ENCODE data around the gene SMIM43. TPM values are rescaled to one million over a fixed set of nuclear protein-coding genes. Genes with fewer than 3 reads are reported as not detected.

Gene SMIM43
- polyA plus RNA-seq, 1 experiment = 0.27 TPM

DNA sequence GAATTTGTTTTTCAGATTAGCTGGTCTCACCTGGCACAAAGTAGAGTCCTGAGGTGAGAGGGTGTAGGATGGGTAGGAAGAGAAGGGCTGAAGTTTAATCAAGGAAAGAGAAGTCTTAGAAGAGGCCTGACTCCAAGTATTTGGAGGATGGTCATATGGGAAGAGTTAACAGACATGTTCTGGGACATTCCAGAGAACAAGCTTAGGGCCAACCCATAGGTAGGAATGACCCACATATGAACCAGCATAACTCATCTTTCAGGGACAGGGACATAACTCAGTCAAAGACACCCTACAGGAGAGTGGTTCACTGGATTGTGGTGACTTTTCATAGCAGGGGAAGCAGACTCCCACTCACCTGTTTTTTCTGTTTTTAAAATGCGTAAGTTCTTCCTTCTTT, 40.3 kb downstream of the SMIM43 start:
- H3K27me3 ChIP-seq (ENCODE audit: control insufficient read depth, insufficient read depth, low read length) = no peaks in the 10 kb centered on the region
- TF ChIP-seq, protein P1, sequence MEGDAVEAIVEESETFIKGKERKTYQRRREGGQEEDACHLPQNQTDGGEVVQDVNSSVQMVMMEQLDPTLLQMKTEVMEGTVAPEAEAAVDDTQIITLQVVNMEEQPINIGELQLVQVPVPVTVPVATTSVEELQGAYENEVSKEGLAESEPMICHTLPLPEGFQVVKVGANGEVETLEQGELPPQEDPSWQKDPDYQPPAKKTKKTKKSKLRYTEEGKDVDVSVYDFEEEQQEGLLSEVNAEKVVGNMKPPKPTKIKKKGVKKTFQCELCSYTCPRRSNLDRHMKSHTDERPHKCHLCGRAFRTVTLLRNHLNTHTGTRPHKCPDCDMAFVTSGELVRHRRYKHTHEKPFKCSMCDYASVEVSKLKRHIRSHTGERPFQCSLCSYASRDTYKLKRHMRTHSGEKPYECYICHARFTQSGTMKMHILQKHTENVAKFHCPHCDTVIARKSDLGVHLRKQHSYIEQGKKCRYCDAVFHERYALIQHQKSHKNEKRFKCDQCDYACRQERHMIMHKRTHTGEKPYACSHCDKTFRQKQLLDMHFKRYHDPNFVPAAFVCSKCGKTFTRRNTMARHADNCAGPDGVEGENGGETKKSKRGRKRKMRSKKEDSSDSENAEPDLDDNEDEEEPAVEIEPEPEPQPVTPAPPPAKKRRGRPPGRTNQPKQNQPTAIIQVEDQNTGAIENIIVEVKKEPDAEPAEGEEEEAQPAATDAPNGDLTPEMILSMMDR (IDR thresholded peaks at IDR 0.05; ENCODE audit: insufficient read depth, low read depth, low read length) = no peak
- CTCF ChIA-PET = interaction anchor here (0.8 to 3.3 kb wide), 6 partner anchors 12 to 60 kb away, joined by 3 to 14 read pairs (median 4); partner anchors contain the start of gene ANXA5
- POLR2A ChIA-PET = no interaction called here
- no peak overlapping the region for H3K4me3 ChIP-seq (ENCODE audit: low read depth, low read length)
- no peaks in the 10 kb centered on the region for H3K36me3 ChIP-seq (ENCODE audit: control insufficient read depth, insufficient read depth, low read length)
- no peak for DNase-seq (ENCODE audit: low read depth)

DNA sequence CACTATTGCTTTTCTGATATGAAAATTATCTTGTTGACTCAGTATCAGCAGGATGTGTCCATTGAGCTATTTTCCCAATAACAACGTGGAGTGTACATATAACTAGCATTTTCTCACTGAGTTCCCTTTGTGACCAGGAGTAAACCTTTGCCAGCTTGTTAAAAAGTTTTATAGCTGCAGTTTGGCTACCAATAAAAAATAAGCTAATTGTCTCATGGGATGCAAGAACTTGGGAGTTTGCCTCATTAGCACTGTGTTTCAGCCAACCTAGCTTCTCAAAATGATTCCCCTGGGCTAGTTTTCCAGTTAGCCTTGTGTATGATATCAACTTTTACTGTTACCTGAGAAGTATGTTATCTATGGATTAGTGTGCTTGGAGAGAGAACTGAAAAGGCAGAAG, 43.3 kb downstream of the SMIM43 start:
- H3K27me3 ChIP-seq (ENCODE audit: control insufficient read depth, insufficient read depth, low read length) = no peaks in the 10 kb centered on the region
- no peaks in the 10 kb centered on the region for H3K36me3 ChIP-seq (ENCODE audit: control insufficient read depth, insufficient read depth, low read length)
- POLR2A ChIA-PET = no interaction called here
- CTCF ChIA-PET = interaction anchor here (0.8 to 1.4 kb wide), 3 partner anchors 10 to 45 kb away, joined by 3 read pairs; no protein-coding TSS in a partner anchor
- no peak for DNase-seq (ENCODE audit: low read depth)
- H3K4me3 ChIP-seq (ENCODE audit: low read depth, low read length) = no peak overlapping the region
- TF ChIP-seq, protein P1 (IDR thresholded peaks at IDR 0.05; ENCODE audit: insufficient read depth, low read depth, low read length) = no peak

DNA sequence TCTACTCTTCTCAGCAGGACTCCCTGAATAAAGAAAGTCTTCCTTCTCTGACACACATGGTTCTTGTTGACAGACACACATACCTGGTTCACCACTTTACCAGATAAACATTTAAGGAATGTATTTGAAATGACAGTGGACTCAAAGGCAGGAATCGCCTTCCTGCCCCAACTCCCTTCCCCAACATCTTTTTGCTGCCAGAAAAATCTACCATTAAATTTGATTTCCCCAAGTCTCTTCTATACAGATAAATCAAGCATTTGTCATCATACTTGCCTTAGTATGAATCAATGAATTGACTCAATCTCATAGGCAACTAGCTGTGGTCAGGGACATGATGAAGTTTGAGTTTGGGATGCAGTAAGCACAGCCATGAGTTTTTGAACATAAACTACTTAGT, 44.9 kb downstream of the SMIM43 start:
- TF ChIP-seq, protein P1 (IDR thresholded peaks at IDR 0.05; ENCODE audit: insufficient read depth, low read depth, low read length) = no peak
- Histone ChIP-seq H3K4me3 (ENCODE audit: low read depth, low read length) (no peak overlapping the region), H3K27me3 (ENCODE audit: control insufficient read depth, insufficient read depth, low read length) (no peaks in the 10 kb centered on the region), H3K36me3 (ENCODE audit: control insufficient read depth, insufficient read depth, low read length) (no peaks in the 10 kb centered on the region)
- no peak for DNase-seq (ENCODE audit: low read depth)
- POLR2A ChIA-PET = no interaction called here
- CTCF ChIA-PET = interaction anchor here (1.4 kb wide), 1 partner anchor 17 kb away, joined by 3 read pairs; no protein-coding TSS in a partner anchor

DNA sequence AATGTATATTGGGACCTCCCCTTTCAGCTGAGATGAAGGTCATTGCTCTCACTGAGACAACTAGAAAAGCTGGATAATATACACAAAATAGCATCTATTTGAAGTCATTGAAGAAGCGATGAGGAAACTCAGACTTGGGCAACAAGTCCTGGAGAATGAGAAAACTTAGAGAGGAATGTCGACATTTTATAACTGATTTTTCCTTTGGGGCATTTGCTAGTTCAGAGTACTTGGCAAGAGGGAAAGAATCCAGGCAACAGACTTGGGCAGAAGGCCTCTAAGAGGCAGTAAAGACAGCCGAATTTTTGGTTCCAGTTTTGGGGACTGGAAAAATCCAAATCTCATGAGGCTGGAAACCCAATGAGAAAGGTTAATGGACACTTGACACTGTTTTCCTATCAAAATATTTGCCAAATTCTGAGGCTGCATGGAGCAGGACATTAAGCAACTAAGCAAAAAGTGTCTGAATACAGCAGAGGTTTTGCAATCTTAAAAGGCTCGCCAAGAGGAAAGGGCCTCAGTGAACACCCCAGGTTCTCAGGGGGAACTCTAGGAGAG, 47.2 kb downstream of the SMIM43 start:
- TF ChIP-seq, protein P1 (IDR thresholded peaks at IDR 0.05; ENCODE audit: insufficient read depth, low read depth, low read length) = no peak
- CTCF ChIA-PET = interaction anchor here (2.0 kb wide), 1 partner anchor 21 kb away, joined by 7 read pairs; the partner anchor contains the start of gene ANXA5

DNA sequence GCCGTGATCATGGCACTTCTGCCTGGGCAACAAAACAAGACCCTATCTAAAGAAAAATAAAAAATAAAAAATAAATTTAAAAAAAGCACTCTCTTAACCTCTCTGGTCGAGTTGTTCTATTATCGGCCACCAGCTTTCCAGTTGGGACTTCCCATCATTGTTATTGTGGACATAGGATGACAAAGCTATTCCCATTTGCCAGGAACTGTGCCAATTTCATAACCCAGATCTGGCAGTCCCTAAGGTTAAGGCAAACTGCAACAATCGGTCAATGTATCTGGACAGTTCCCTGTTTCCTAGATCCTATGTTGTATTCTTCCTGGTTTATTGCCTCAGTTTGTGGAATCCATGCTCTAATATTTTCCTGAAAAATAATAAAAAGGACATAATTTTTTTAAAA, 50.4 kb downstream of the SMIM43 start:
- H3K4me3 ChIP-seq (ENCODE audit: low read depth, low read length) = no peak overlapping the region
- no peaks in the 10 kb centered on the region for H3K36me3 ChIP-seq (ENCODE audit: control insufficient read depth, insufficient read depth, low read length)
- H3K27me3 ChIP-seq (ENCODE audit: control insufficient read depth, insufficient read depth, low read length) = no peaks in the 10 kb centered on the region
- DNase-seq (ENCODE audit: low read depth) = no peak
- CTCF ChIA-PET = no interaction called here
- TF ChIP-seq, protein P1 (IDR thresholded peaks at IDR 0.05; ENCODE audit: insufficient read depth, low read depth, low read length) = no peak
- POLR2A ChIA-PET = no interaction called here

More for the DNA sequence above, 47.2 kb downstream of the SMIM43 start:
- no peak overlapping the region for H3K4me3 ChIP-seq (ENCODE audit: low read depth, low read length)
- POLR2A ChIA-PET = no interaction called here
- no peak for DNase-seq (ENCODE audit: low read depth)
- H3K36me3 ChIP-seq (ENCODE audit: control insufficient read depth, insufficient read depth, low read length) = no peaks in the 10 kb centered on the region
- H3K27me3 ChIP-seq (ENCODE audit: control insufficient read depth, insufficient read depth, low read length) = no peaks in the 10 kb centered on the region

Data from BJ (cell line).